H1 (cell line): Measurements from ENCODE around the gene FOXRED1. TPM values are rescaled to one million over a fixed set of nuclear protein-coding genes. Genes with fewer than 3 reads are reported as not detected.

Experiments
- ASH2L ChIP-seq: fragments of 200-600, 300-600 bp; sonication (generic); IDR thresholded peaks from one replicate; pipeline ENCODE4 v1.7.1; 2017; ENCODE audit warnings: low read length
- CHD7 ChIP-seq: fragments of 300-600 bp; sonication (generic); IDR thresholded peaks from 2 replicates; pipeline ENCODE4 v1.7.1; 2012; ENCODE audit warnings: low read length, moderate library complexity, mild to moderate bottlenecking, inconsistent platforms; ENCODE audit not compliant: insufficient replicate concordance
- EGR1 ChIP-seq: IDR thresholded peaks from 2 replicates; pipeline ENCODE4 v1.6.1; 2011; ENCODE audit warnings: low read depth, low read length, borderline replicate concordance
- KDM1A ChIP-seq: fragments of 200-600, 300-600 bp; sonication (generic); IDR thresholded peaks from 2 replicates; pipeline ENCODE4 v1.7.1; 2016; ENCODE audit warnings: mild to moderate bottlenecking, low read length, borderline replicate concordance
- KDM4A ChIP-seq: IDR thresholded peaks from one replicate; pipeline ENCODE4 v1.7.1; 2012; ENCODE audit warnings: low read depth, mild to moderate bottlenecking, moderate library complexity, low read length, inconsistent platforms; ENCODE audit not compliant: severe bottlenecking
- SAP30 ChIP-seq: fragments of 300-600 bp; sonication (generic); IDR thresholded peaks from 2 replicates; pipeline ENCODE4 v1.7.1; 2012; ENCODE audit warnings: low read length, moderate library complexity, mild to moderate bottlenecking, inconsistent platforms; ENCODE audit not compliant: insufficient read depth, insufficient replicate concordance
- SP1 ChIP-seq: IDR thresholded peaks from 2 replicates; pipeline ENCODE4 v1.6.1; 2011; ENCODE audit warnings: low read depth, low read length
- TBP ChIP-seq: IDR thresholded peaks from 2 replicates; pipeline ENCODE4 v1.6.1; 2011; ENCODE audit warnings: low read depth, low read length, improper control_type of control experiment
- TCF12 ChIP-seq: IDR thresholded peaks from 2 replicates; pipeline ENCODE4 v1.6.1; 2011; ENCODE audit warnings: low read depth, mild to moderate bottlenecking, low read length
- TEAD4 ChIP-seq: IDR thresholded peaks from 2 replicates; pipeline ENCODE4 v1.6.1; 2012; ENCODE audit warnings: low read depth, low read length, inconsistent platforms, mixed read lengths
- polyA plus RNA-seq, 7 experiments: library from polyadenylated mRNA; depleted of rRNA in 3 of 7; stranded (reverse) in 5 of 7; unstranded in 2 of 7; fragments of >200 nt in 5 of 7; fragments of 200-250 nt in 2 of 7; gene quantifications; 1 replicate in 5 of 7; 2 replicates in 1 of 7; 4 replicates in 1 of 7; pipeline versions ENCODE4 v1.2.1 to v1.2.3, GENCODE V29; 2011 to 2013; ENCODE audit warnings: missing spikeins in 2 of 7, mixed read lengths in 2 of 7
- total RNA-seq: library from RNA; stranded (reverse); fragmentation: NEBNext Ultra II Directional; extraction: Animal tissue kit (Norgen Biotek cat#: 25700); gene quantifications from 2 replicates; pipeline ENCODE4 v1.2.1, GENCODE V29; 2021

The FOXRED1 gene
- total and polyA plus RNA-seq, 2 of the 8 experiments (the other 6 are each of a cell fraction or from before 2014, with no cell fraction given): 48.8 to 99.4 TPM

- TF ChIP-seq SP1: peak; percentile 89
- no peak for TF ChIP-seq TCF12
- peak; percentile 92 for TF ChIP-seq TBP
- TF ChIP-seq EGR1: peak; percentile 62
- no peak for TF ChIP-seq KDM1A
- peak; percentile 52 for TF ChIP-seq SAP30
- TF ChIP-seq ASH2L: peak; percentile 61
- no peak for TF ChIP-seq CHD7
- TF ChIP-seq TEAD4: no peak
- TF ChIP-seq KDM4A: peak; percentile 95
Observed at GRCh38 chr11:126268708-126269579, at the start of gene FOXRED1, which contains the start of gene SRPRA (continued).
